Stimulated activated CD8-positive, alpha-beta memory T cell treated with anti-CD3 and anti-CD28 coated beads, Interleukin-15, amount 100 ng/mL, for 24 hours (primary cell): ENCODE data around the gene CX3CR1.
"Not testable (repeated sequence)": the region's sequence is repeated elsewhere in the genome, so short reads cannot be mapped to it uniquely, and the experiment has no call there.

Experiments used
- DNase-seq: peaks from one replicate; pipeline ENCODE4 v3.0.0-alpha.2; 2020; ENCODE audit warnings: low read depth

Gene CX3CR1, protein sequence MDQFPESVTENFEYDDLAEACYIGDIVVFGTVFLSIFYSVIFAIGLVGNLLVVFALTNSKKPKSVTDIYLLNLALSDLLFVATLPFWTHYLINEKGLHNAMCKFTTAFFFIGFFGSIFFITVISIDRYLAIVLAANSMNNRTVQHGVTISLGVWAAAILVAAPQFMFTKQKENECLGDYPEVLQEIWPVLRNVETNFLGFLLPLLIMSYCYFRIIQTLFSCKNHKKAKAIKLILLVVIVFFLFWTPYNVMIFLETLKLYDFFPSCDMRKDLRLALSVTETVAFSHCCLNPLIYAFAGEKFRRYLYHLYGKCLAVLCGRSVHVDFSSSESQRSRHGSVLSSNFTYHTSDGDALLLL

DNA sequence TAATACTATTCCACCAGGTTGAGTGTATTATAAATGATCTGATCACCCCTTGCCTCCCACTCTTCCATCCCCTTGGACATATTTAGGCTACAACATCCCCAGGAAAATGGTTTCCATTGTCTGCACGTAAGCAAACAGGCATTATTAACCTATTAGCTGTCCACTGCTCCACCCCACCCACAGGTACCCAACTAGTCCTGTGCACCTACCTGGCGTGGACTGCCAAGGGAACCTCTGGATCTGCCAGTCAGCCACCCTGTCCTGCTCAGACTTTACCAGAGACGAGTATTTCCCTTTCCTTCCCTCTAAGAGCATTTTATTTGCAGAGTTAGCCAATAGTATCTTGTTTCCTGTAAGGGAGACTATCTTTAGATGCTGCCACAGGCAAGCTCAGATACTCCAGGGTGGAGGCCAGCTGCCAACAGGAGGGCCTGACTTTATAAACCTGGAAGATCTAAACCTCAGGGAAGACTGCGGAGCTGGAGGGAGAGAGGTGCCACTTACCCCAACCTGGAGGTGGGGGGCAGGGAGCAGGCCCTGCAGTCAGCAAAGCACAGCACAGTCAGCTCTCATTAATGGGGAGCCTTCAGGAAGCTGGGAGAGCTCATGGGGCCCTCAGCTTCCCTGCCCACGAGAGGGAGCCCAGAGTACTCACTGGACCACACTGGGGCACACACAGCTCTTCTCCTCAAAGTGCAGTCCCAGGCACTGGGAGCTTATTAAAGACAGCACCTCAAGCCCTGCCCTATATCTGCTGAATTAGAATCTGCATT, at the start of gene CX3CR1:
CX3CR1 (minus strand) TSS at position 292 of the 773 bp plus-strand sequence. CDS start 13,527 bp downstream, outside the sequence.
- no peak for DNase-seq

GRCh38 chr3:39329493-39329892, 49.7 kb upstream of the CX3CR1 start, which contains the start of gene CCR8:
Gene CCR8 (plus strand): TSS chr3:39329709. CDS start chr3:39332332, 2,623 bp downstream.
- no peak for DNase-seq

- DNase-seq = no peak
Measured at GRCh38 chr3:39327746-39328349, 48.0 kb upstream of the CX3CR1 start.

GRCh38 chr3:39327053-39327745, 47.4 kb upstream of the CX3CR1 start:
- no peak for DNase-seq

GRCh38 chr3:39325236-39325635, 45.4 kb upstream of the CX3CR1 start:
- DNase-seq = no peak

DNA sequence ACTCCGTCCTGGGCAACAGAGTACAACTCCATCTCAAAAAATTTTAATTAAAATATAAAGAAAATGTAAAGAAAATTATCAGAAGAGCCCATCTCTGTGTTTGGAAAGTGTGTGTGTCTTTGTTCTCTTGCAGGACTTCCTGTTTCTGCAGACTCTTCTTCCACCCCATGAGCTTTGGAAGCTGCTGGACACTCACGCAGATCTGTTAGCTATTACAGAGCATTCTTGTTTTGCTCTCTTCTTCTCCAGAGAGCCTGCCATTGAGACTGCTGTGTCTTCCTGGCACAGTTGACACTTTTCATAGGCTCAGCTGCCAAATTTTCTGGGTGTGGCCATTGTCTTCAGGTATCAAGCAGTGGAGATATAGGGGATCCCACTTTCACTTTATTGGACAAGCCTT, 43.7 kb upstream of the CX3CR1 start:
- DNase-seq = no peak

GRCh38 chr3:39322936-39323335, 43.1 kb upstream of the CX3CR1 start:
- no peak for DNase-seq

- not testable (repeated sequence) for DNase-seq
Measured at GRCh38 chr3:39322209-39322715, 42.4 kb upstream of the CX3CR1 start.

- DNase-seq = not testable (repeated sequence)
Measured at GRCh38 chr3:39321574-39321983, 41.7 kb upstream of the CX3CR1 start.

GRCh38 chr3:39319249-39319648, 39.4 kb upstream of the CX3CR1 start:
- no peak for DNase-seq

GRCh38 chr3:39318301-39318700, 38.5 kb upstream of the CX3CR1 start:
- DNase-seq = no peak

DNA sequence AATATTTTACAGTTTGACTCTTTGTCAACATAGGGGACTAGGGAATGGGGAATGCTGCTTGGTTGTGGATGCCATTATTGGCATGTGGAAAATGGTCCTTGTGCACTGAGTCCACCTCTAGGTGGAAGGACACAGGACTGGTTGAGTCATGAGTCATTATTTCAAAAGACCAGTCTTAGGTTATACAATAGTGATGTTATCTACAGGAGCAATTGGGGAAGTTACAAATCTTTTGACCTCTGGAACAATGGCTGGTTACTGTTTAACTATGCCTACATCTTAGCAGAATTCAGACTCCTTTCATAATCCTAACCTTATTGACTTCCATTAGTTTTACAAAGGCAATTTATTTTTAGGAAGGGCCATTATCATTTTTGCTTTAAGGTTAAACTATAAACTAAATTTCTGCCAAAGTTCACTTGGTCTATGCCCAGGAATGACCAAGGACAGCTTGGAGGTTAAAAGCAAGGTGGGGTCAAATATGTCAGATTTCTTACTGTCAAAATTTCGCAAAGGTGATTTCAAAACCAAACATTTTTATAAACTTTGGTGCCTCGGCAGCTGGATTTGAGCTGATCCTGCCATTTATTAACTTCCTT, 37.8 kb upstream of the CX3CR1 start:
- no peak for DNase-seq

DNA sequence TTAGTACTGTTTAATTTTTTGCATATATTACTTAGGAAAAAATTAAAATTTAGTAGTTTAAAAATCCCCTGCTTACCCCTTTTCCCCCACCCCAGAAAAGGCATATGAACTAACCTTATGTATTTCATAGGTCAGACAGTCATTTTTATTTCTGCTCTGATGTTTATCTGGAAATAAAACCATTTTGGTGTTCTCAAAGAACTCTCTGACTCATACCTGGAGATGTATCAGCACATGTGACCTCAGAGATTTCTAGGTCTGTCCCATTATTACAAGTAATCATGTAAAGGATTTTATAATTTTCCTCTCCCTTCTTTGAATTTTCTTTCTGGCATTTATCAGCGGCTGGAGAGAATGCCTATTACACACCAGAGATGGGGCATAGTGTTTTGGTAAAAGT, 35.6 kb upstream of the CX3CR1 start:
- no peak for DNase-seq

- no peak for DNase-seq
Measured at GRCh38 chr3:39313289-39313688, 33.5 kb upstream of the CX3CR1 start.

GRCh38 chr3:39302178-39302577, 22.3 kb upstream of the CX3CR1 start:
- no peak for DNase-seq

DNA sequence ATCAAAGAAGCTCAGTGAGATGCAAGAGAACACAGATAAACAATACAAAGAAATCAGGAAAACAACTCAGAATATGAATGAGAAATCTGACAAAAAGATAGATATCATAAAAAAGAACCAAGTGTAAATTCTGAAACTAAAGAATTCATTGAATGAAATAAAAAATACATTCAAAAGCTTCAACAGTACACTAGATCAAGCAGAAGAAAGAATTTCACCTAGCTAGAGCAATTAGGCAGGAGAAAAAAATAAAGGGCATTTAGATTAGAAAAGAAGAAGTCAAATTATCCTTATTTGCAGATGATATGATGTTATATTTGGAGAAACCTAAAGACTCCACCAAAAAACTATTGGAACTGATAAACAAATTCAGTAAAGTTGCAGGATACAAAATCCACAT, 19.4 kb upstream of the CX3CR1 start:
- DNase-seq = no peak

DNA sequence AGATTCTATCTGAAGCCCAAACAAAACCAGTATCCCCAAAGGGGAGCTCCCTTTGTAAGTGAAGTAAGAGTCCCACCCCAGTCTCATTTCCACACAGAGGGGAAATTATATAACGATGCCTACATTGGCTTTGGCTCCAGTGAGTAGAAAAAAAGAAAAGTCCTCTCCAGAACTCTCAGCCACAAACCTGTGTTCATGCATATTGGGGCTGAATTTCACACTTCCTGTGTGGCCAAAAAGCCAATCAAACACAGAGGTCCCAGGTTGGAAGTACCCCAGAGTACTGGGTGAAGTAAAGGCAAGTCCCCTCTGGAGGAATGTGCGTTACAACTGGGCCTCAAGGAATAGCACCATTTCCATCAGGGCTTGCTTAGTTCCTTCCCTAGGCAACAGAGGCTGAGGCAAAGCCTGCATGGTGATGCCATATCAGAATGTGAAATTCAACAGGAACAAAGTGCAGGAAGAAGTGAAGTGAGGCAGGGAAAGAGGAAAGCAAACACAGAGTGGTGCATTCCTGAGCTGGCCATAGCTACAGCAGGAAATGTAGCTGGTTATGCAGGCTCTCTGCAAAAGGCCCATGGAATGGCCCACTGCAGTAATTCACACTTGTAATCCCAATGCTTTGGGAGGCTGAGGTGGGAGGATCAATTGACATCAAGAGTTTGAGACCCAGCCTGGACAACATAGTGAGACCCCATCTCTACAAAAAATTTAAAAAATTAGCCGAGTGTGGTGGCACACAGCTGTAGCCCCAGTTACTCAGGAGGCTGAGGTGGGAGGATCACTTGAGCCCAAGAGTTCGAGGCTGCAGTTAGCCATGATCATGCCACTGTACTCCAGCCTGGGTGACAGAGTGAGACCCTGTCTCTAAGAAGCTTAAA, 16.6 kb upstream of the CX3CR1 start:
- DNase-seq = no peak

- DNase-seq = no peak
Measured at GRCh38 chr3:39295184-39295775, 15.4 kb upstream of the CX3CR1 start.

- no peak for DNase-seq
Measured at GRCh38 chr3:39294446-39295183, 14.8 kb upstream of the CX3CR1 start.
